Panc1 (cell line): ENCODE data around the gene CCDC194. TPM values are rescaled to one million over a fixed set of nuclear protein-coding genes. Genes with fewer than 3 reads are reported as not detected.

Experiments used
- ATAC-seq: fragments of 200-7000 bp; cut with Tn5 transposase; 2 replicates; pipeline ENCODE4 v1.9.1; 2020; ENCODE audit warnings: mild to moderate bottlenecking, moderate library complexity
- BruUV-seq: library from RNA; stranded (reverse); fragments of 400-500 nt; replicated peaks from 2 replicates; lab custom pipeline; 2021; lab: Mats Ljungman, UMichigan
- CTCF ChIA-PET: fragments of 300-600 bp; sonication (Branson Sonifier 250); formaldehyde crosslinking; loops from one replicate; lab custom pipeline; 2022; ENCODE audit warnings: antibody characterized with exemption; lab: Charles Lee
- POLR2A ChIA-PET: fragments of 300-600 bp; sonication (Branson Sonifier 250); formaldehyde crosslinking; loops from one replicate; lab custom pipeline; 2022; ENCODE audit warnings: antibody characterized with exemption; lab: Charles Lee
- DNase-seq: peaks from one replicate; pipeline ENCODE4 v3.0.0-alpha.2; 2010; ENCODE audit warnings: low read depth, low spot score
- H3K27ac ChIP-seq: 2 replicates; pipeline ENCODE4 v1.5.1; 2011; ENCODE audit warnings: mild to moderate bottlenecking, low read length, inconsistent platforms
- H3K27me3 ChIP-seq: fragments of 200-500 bp; sonication (Bioruptor generic); 2 replicates; pipeline ENCODE4 v1.6.0; 2014; ENCODE audit warnings: low read length, inconsistent platforms; ENCODE audit not compliant: control insufficient read depth, insufficient read depth
- H3K36me3 ChIP-seq: fragments of 200-500 bp; sonication (Bioruptor generic); 2 replicates; pipeline ENCODE4 v1.5.1; 2014; ENCODE audit warnings: inconsistent platforms, mild to moderate bottlenecking, low read length, moderate library complexity; ENCODE audit not compliant: control insufficient read depth, insufficient read depth
- H3K4me1 ChIP-seq: 2 replicates; pipeline ENCODE4 v1.5.1; 2011; ENCODE audit warnings: inconsistent platforms, mild to moderate bottlenecking, low read length, moderate library complexity; ENCODE audit not compliant: control insufficient read depth, insufficient read depth
- H3K4me3 ChIP-seq, 2 experiments: 2 replicates each; pipeline ENCODE4 v1.5.1; 2011 to 2012; ENCODE audit warnings: low read depth in 2 of 2, low read length in 2 of 2, mild to moderate bottlenecking in 2 of 2, inconsistent platforms in 1 of 2, moderate library complexity in 1 of 2
- H3K9me3 ChIP-seq: fragments of 200-500 bp; sonication (Bioruptor generic); 2 replicates; pipeline ENCODE4 v1.5.1; 2014; ENCODE audit warnings: low read depth, mild to moderate bottlenecking, inconsistent platforms, low read length, moderate library complexity; ENCODE audit not compliant: control insufficient read depth, insufficient read depth
- POLR2AphosphoS5 ChIP-seq: IDR thresholded peaks from 2 replicates; pipeline ENCODE4 v1.6.1; 2012; ENCODE audit warnings: mild to moderate bottlenecking, low read depth, low read length, moderate library complexity
- SIN3A ChIP-seq: IDR thresholded peaks from 2 replicates; pipeline ENCODE4 v1.6.1; 2012; ENCODE audit warnings: low read depth, mild to moderate bottlenecking, low read length, moderate library complexity, borderline replicate concordance; ENCODE audit not compliant: insufficient read depth
- TCF7L2 ChIP-seq: IDR thresholded peaks from 2 replicates; pipeline ENCODE4 v1.6.1; 2011; ENCODE audit warnings: mild to moderate bottlenecking, low read depth, low read length, inconsistent platforms
- in situ Hi-C: cut with HindIII; loops from 2 replicates; pipeline ENCODE4 v1.10.0; 2016; ENCODE audit warnings: low sequenced_read_pairs, low pct_unique_long_range_greater_than_20kb
- intact Hi-C: fragments of 100-400 bp; cut with micrococcal nuclease; formaldehyde crosslinking; loops from one replicate; pipeline ENCODE4 v1.10.0; 2022; ENCODE audit not compliant: unreplicated experiment
- total RNA-seq: library from RNA; stranded (reverse); gene quantifications from one replicate; pipeline ENCODE4 v1.2.1, GENCODE V29; 2021; ENCODE audit not compliant: unreplicated experiment
- TF ChIP-seq, protein P1 (sequence below): fragments of 450-650 bp; IDR thresholded peaks from 2 replicates; pipeline ENCODE4 v1.5.1; 2017; ENCODE audit warnings: mild to moderate bottlenecking
- TF ChIP-seq, protein P2 (sequence below), 2 experiments: IDR thresholded peaks; 2 replicates each; pipeline ENCODE4 v1.6.1; 2011 to 2012; ENCODE audit warnings: low read depth in 2 of 2, control low read depth in 1 of 2, low read length in 1 of 2, mild to moderate bottlenecking in 1 of 2, moderate library complexity in 1 of 2; ENCODE audit not compliant: insufficient read depth in 1 of 2

The CCDC194 gene
- total RNA-seq, 1 experiment from 2014 or later: 0.51 TPM

DNA sequence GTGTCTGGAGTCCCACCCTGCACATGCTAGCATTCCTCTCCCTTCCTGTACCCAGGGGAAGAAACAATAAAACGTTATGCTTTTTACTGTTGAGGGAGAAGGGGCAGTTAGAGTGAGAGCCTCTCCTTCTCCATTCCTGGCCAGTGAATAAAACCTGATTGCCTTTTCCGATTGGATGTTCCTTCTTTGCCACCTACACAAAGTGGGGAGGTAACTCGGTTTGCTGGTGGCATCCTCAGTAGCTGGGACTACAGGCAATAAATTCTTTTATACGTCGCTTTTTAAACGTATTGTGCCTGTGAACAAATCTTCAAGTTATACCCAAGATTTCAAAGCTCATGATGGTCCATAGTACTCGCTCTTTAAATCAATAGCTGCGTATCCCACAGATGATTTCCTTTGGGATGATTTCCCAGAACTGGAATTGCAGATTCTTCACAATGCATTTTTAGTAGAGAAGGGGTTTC is 25.2 kb upstream of the CCDC194 start:
- peak overlapping the region; percentile 96 for H3K27ac ChIP-seq
- TF ChIP-seq TCF7L2 (no peak; the same call in 1 of the 2 replicates), POLR2AphosphoS5 (no peak), SIN3A (no peak)
- TF ChIP-seq, protein P1, sequence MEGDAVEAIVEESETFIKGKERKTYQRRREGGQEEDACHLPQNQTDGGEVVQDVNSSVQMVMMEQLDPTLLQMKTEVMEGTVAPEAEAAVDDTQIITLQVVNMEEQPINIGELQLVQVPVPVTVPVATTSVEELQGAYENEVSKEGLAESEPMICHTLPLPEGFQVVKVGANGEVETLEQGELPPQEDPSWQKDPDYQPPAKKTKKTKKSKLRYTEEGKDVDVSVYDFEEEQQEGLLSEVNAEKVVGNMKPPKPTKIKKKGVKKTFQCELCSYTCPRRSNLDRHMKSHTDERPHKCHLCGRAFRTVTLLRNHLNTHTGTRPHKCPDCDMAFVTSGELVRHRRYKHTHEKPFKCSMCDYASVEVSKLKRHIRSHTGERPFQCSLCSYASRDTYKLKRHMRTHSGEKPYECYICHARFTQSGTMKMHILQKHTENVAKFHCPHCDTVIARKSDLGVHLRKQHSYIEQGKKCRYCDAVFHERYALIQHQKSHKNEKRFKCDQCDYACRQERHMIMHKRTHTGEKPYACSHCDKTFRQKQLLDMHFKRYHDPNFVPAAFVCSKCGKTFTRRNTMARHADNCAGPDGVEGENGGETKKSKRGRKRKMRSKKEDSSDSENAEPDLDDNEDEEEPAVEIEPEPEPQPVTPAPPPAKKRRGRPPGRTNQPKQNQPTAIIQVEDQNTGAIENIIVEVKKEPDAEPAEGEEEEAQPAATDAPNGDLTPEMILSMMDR: no peak
- peak overlapping the region; percentile 78 for H3K4me3 ChIP-seq
- H3K4me1 ChIP-seq: peaks cover 6% of the 10 kb centered on the region; the same call in 1 of the 2 replicates
- intact Hi-C loops (no loop called here), in situ Hi-C loops (no loop called here)
- BruUV-seq: TSS peak; percentile 97
- DNase-seq (no peak), ATAC-seq (no peak)
- ChIA-PET POLR2A (interaction anchor here (0.6 to 0.7 kb wide), 2 partner anchors 12 to 185 kb away, joined by 3 read pairs; no protein-coding TSS in a partner anchor), CTCF (interaction anchor here (0.5 to 0.6 kb wide), 2 partner anchors 34 to 914 kb away, joined by 4 read pairs; no protein-coding TSS in a partner anchor)
- H3K36me3 ChIP-seq: no peaks in the 10 kb centered on the region; the same call in 1 of the 2 replicates
- no peaks in the 10 kb centered on the region for H3K9me3 ChIP-seq
- H3K27me3 ChIP-seq: no peaks in the 10 kb centered on the region

DNA sequence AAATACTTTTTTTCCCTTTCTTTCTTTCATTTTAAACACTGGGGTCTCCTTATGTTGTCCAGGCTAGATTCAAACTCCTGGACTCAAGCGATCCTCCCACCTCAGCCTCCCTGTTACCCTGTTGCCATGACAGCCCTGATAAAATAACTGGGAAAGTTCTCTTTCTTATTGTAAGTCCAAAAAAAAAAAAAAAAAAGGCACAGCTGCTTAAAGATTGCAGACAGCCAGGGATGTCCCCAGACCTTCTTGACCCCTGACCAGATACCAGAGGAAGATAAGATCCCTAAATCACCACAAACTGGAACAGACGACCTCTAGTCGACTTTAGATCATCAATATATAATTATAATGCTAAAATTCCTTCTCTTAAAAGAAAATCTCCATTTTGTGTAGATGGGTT is 24.7 kb upstream of the CCDC194 start:
- intact Hi-C loops: no loop called here
- CTCF ChIA-PET: interaction anchor here (0.5 kb wide), 1 partner anchor 914 kb away, joined by 4 read pairs; no protein-coding TSS in a partner anchor

More for the DNA sequence above, 24.7 kb upstream of the CCDC194 start:
- no peak for DNase-seq
- TF ChIP-seq TCF7L2 (no peak), POLR2AphosphoS5 (no peak), SIN3A (no peak)
- TF ChIP-seq, protein P1: no peak
- TF ChIP-seq, protein P2, sequence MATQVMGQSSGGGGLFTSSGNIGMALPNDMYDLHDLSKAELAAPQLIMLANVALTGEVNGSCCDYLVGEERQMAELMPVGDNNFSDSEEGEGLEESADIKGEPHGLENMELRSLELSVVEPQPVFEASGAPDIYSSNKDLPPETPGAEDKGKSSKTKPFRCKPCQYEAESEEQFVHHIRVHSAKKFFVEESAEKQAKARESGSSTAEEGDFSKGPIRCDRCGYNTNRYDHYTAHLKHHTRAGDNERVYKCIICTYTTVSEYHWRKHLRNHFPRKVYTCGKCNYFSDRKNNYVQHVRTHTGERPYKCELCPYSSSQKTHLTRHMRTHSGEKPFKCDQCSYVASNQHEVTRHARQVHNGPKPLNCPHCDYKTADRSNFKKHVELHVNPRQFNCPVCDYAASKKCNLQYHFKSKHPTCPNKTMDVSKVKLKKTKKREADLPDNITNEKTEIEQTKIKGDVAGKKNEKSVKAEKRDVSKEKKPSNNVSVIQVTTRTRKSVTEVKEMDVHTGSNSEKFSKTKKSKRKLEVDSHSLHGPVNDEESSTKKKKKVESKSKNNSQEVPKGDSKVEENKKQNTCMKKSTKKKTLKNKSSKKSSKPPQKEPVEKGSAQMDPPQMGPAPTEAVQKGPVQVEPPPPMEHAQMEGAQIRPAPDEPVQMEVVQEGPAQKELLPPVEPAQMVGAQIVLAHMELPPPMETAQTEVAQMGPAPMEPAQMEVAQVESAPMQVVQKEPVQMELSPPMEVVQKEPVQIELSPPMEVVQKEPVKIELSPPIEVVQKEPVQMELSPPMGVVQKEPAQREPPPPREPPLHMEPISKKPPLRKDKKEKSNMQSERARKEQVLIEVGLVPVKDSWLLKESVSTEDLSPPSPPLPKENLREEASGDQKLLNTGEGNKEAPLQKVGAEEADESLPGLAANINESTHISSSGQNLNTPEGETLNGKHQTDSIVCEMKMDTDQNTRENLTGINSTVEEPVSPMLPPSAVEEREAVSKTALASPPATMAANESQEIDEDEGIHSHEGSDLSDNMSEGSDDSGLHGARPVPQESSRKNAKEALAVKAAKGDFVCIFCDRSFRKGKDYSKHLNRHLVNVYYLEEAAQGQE (IDR thresholded peaks at IDR 0.05; ENCODE audit: insufficient read depth in 1 of 2, low read depth in 2 of 2, low read length in 1 of 2): no peak
- no peaks in the 10 kb centered on the region for H3K9me3 ChIP-seq
- H3K36me3 ChIP-seq: no peaks in the 10 kb centered on the region; the same call in 1 of the 2 replicates
- POLR2A ChIA-PET: no interaction called here
- H3K4me1 ChIP-seq: peaks cover 6% of the 10 kb centered on the region; the same call in 1 of the 2 replicates
- H3K27me3 ChIP-seq: no peaks in the 10 kb centered on the region
- no TSS peak for BruUV-seq
- in situ Hi-C loops: no loop called here
- H3K27ac ChIP-seq: peak overlapping the region; percentile 96
- peak overlapping the region; percentile 78 for H3K4me3 ChIP-seq
- no peak for ATAC-seq
